ENCODE results near the gene RPTOR. TPM values are rescaled to one million over a fixed set of nuclear protein-coding genes. Genes with fewer than 3 reads are reported as not detected.

Gene RPTOR
- polyA plus RNA-seq, 12 donors: 16.0 to 34.1 (median 21.6) TPM; not detected in 1

GRCh38 chr17:80906364-80907259 is 362.0 kb downstream of the RPTOR start:
- no peak for DNase-seq

GRCh38 chr17:80907281-80907680 is 362.6 kb downstream of the RPTOR start:
- no peak for DNase-seq

DNA sequence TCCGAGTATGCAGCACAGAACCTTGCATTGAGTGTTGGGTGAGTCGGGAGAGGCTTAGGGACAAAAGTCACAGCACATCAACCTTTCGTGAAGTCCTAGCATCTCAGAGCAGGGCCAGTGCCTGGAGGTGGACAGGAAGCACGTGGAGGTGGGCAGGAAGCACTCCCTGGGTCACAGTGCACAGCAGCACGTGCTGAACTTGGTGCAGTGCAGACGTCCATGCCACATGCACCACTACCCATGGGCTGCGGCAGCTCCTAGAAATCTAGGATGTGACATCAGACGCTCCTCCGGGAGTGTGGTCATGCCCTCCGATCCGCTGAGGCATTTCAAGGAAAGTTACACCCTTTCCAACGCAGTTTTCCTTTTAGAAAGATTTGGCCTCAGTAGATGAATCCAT is 363.6 kb downstream of the RPTOR start:
- no peak for DNase-seq

DNA sequence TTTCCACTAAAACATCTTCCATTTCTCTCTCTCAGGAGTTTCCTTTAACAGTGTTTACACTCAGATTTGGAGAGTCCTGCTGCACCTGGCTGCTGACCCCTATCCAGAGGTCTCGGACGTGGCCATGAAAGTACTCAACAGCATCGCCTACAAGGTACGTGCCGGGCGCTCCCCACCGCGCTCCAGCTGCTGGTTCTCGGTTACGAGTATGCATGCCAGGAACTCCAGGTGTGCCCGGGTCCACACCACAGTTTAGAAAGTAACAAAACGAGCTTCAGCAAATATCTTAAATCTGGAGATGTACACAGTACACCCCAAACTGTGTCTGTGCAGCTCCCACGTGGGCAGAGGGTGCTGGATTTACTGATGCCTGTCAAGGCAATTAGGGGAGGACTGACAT is 364.1 kb downstream of the RPTOR start:
- DNase-seq: no peak

- DNase-seq: no peak
Observed at GRCh38 chr17:80909635-80910034, 365.0 kb downstream of the RPTOR start.

DNA sequence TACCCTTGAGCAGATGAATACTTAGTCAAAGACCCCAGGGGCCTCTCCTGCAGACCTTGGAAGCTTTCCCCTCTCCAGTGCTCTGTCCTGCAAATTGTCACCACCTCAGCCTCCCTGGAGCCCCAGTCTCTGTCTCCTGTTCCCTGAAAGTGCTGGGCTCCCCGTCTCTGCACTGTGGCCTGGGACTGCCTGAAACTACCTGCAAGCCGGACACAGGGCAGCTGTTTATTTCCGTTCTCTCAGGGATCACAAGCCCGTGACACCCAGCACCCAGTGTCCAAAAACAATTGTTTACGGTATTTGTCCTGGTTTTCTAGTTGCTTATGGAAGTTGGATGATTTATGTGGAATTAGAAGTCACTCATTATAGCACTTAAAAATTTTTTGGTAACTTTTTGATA is 365.4 kb downstream of the RPTOR start:
- DNase-seq: no peak

GRCh38 chr17:80912476-80912875 is 367.8 kb downstream of the RPTOR start:
- DNase-seq: no peak

DNA sequence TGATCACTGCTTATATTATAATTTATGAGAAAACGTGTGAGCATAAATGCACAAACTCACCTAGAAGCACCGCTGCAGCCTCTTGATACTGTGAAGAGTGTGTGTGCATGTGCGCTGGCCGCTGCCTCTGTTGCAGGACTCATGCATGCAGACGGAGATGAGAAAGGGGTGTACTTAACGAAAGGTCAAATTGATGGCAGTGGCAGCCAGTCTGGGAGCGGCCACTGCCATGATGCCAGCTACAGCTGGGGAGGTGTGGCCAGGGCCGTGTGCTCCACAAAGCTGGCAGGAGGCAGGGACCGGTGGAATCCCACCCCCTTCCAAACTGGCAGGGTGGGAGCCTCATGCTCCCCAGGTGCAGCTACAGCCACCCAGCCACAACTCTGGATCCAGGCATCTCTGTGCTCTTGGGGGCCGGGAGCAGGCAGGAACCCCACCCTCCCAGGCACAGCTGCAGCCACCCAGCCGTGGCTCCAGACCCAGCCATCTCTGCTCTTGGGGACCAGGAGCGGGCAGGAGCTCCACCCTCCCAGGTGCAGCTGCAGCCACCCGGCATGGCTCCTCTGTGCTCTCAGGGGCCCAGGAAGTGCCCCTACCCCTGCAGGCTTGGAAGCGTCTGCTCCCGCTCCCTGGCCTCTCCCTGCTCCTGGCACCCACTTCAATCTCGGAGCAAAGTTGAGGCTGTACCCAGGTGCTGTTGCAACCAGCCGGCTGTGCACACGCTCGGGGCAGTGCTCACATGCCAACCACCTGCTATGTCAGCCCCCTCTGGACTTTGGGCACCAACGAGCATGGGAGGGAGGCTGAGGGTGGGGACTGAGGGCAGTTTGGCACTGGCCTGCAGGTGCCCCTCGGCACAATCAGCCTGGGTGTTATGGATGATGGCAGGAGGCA is 369.5 kb downstream of the RPTOR start:
- no peak for DNase-seq

- DNase-seq: no peak
Observed at GRCh38 chr17:80916246-80916645, 371.6 kb downstream of the RPTOR start.

- no peak for DNase-seq
Observed at GRCh38 chr17:80917716-80918560, 373.3 kb downstream of the RPTOR start.

- DNase-seq: no peak
Observed at GRCh38 chr17:80918731-80919130, 374.1 kb downstream of the RPTOR start.

- DNase-seq: peak; percentile 45
Observed at GRCh38 chr17:80919331-80920311, 375.0 kb downstream of the RPTOR start.

DNA sequence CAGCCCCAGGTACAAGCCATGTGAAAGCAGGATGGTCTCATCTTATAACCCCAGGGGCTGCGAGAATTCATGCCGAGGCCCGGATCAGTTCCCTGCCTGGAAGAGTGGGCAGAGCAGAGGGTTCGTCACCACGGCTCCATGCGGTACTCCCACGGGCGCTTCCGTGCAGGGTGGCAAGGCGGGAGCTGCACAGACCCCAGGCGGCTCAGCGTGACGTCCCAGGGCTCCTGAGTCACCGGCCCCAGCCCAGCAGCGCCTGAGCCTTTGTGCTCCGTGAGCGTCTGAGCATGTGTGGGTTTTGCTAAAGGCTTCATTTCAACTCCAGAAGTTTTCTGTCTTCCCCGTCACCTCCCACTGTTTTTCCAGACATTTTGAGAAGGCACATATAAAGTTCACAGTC is 375.8 kb downstream of the RPTOR start:
- DNase-seq: no peak

DNA sequence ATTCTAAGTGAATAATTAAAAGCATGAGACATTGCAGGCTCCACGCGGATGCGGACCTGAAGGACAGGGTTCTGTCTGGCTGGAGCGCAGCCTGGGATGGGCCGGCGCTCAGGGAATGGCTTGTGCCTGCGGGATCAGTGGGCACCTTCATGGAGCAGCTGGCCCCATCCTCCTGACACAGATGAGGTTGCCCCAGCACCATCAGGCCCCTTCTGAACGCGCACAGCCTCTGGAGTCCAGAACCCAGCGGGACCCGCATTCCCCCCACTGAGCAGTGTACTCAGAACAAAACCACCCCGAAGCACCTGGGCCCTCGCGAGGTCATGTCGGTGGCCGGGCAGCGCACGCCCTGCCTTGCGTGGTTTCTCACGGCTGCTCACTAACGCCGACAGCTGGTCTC is 376.5 kb downstream of the RPTOR start:
- DNase-seq: no peak

- no peak for DNase-seq
Observed at GRCh38 chr17:80921741-80922579, 377.3 kb downstream of the RPTOR start.

GRCh38 chr17:80922580-80923160 is 378.0 kb downstream of the RPTOR start:
- no peak for DNase-seq

- DNase-seq: no peak
Observed at GRCh38 chr17:80923211-80924110, 378.8 kb downstream of the RPTOR start.

Measured in muscle of arm (tissue), 12 donors.